ENCODE data around the gene IFITM1.
"Not testable (repeated sequence)": the region's sequence is repeated elsewhere in the genome, so short reads cannot be mapped to it uniquely, and the experiment has no call there.

IFITM1 gene

DNA sequence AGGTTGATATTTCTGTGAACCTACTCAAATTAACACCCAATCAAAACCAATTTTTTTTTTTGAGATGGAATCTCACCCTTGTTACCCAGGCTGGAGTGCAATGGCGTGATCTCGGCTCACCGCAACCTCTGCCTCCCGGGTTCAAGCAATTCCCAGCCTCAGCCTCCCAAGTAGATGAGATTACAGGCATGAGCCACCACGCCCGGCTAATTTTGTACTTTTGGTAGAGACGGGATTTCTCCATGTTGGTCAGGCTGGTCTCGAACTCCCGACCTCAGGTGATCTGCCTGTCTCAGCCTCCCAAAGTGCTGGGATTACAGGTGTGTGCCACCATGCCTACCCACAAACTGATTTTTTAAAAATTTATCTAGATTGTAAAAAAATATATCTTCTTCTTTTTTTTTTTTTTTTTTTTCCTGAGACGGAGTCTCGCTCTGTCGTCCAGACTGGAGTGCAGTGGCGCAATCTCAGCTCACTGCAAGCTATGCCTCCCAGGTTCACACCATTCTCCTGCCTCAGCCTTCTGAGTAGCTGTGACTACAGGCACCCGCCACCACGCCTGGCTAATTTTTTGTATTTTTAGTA, 14.8 kb downstream of the IFITM1 start:
- not testable (repeated sequence) for DNase-seq

DNA sequence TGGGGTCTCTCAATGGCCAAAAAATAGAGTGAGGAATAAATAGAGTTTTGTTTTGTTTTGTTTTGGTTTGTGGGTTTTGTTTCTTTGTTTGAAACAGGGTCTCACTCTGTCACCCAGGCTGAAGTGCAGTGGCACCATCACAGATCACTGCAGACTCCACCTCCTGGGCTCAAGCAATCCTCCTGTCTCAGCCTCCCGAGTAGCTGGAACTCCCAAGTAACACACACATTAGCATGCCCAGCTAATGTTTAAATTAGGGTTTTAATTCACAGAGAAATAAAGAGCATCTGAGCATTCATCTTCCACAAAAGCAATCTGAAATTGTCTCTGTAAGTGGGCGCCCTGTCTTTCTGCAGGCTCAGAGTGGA, 16.0 kb downstream of the IFITM1 start:
- DNase-seq = no peak

DNA sequence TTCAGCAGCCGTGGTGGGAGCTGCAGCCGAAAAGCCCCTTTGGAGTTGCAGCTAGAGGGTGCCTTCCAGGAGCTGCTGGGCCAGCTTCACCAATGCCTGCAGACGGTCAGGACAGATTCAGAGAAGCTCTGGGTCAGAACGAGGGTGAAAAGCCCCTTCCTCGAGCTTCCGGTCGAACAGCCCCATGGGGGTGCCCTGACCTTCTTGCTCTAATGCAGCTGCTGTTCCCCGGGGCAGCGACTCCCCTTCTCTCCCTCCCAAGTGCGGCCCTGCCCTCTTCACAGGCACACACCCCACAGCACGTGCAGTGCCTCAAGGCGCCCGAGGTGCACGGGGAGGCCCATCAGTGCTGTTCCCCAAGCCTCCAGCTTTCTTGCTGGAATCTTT, 16.5 kb downstream of the IFITM1 start:
- DNase-seq = no peak

DNA sequence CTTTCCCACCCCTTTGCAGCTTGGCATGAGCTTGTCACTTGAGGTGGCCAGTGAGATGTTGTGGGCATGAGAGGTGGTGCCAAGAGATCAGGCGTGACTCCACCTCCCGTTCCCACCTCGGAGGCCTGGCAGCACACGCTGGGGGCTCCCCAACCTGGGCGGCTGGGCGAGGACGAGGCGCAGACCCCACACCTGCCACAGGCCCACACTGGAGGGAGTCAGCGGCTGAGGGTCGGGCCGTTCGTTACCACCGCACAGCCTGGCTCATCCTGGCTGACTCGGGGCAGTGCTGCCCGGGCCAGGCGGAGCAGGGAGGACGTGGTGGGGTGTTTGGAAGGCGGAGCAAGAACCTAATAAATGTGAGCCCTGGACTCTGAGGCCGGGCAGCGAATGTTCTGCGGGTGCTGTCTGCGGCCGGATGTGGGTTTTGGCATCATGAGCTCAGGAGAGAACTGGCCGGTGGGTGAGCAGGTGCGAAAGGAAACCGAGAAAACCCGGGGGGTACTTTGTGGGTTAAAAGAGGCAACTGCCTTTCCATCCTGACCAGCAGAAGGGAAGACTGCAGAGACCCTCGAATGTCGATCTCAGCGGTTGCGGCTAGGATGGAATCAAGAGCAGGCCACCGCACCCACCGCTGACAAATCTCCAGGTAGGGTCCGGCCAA, 17.0 kb downstream of the IFITM1 start:
- DNase-seq = peak; percentile 55

DNA sequence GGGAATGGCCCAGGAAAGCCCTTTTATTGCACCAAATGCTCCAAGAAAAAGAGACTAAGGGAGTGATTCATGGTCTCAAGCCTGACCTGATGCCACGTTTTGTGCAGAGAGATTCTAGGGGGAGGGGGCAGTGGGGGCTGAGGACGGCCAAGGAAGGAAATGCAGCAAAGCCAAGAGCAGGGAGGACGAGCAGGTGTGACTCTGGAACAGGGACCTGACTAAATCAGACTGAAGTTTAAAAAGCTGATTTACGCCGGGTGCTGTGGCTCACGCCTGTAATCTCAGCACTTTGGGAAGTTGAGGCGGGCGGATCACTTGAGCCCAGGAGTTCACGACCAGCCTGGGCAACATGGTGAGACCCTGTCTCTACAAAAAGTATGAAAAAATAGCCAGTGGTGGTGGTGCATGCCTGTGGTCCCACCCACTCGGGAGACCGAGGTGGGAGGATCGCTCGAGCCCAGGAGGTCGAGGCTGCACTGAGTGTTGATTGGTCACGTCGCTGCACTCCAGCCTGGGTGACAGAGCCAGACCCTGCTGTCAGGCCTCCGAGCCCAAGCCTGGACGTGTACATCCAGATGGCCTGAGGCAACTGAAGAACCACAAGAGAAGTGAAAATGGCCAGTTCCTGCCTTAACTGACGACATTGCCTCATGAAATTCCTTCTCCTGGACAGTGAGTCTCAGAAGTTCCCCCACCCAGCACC, 17.7 kb downstream of the IFITM1 start:
- DNase-seq = no peak

DNA sequence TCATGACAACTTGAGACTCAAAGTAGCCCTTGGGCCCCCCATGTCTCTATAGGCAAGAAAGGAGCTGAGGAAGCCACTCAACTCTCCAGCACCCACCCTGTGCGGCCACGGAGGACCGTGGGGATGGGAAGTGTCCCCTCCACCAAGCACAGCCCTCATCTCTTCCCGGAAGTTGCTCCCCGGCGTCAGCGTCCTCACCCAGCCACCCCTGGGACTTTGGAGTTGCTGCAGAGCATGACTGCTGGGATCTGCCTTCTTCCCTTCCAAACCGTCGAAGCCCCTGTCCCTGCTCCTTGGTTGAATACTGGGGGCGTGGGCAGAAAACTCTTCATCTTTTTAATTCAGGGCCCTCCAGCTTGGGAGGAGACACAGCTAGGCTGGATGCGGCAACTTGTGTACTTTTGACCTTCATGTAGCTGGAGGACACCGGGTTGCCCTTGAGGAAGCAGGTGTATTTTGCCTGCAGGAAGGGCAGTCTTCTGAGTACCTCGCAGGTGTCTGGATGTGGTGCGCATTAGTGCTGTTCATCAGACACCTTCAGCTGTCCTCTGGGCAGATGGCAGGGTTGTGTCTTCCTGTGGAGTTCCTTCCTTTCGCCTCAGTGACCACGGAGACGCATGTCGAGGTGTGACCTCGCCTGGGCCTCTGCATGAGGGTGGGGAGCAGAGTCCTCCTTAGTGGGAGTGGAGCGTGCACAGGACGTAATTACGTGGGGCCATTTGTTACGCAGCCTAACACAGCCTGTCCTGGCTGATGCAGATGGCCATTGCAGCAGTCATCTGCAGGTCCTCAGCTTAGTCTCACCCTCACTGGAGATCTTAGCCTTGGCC, 19.0 kb downstream of the IFITM1 start:
- no peak for DNase-seq

DNA sequence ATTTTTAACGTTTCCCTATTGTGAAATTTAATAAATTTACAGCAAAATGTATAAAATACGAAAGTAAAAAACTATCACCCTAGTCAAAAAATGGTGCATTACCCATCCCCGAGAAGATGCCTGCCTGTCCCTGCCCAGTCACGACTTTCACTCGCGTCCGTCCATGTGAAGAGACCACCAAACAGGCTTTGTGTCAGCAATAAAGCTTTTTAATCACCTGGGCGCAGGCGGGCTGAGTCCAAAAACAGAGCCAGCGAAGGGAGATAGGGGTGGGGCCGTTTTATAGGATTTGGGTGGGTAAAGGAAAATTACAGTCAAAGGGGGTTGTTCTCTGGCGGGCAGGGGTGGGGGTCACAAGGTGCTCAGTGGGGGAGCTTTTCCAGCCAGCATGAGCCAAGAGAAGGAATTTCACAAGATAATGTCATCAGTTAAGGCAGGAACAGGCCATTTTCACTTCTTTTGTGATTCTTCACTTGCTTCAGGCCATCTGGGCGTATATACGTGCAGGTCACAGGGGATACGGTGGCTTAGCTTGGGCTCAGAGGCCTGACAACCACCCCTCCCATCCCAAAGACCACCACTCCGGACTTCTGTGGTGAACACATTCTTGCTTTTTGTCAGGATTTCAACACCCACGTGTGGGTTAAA, 19.9 kb downstream of the IFITM1 start:
- not testable (repeated sequence) for DNase-seq

DNA sequence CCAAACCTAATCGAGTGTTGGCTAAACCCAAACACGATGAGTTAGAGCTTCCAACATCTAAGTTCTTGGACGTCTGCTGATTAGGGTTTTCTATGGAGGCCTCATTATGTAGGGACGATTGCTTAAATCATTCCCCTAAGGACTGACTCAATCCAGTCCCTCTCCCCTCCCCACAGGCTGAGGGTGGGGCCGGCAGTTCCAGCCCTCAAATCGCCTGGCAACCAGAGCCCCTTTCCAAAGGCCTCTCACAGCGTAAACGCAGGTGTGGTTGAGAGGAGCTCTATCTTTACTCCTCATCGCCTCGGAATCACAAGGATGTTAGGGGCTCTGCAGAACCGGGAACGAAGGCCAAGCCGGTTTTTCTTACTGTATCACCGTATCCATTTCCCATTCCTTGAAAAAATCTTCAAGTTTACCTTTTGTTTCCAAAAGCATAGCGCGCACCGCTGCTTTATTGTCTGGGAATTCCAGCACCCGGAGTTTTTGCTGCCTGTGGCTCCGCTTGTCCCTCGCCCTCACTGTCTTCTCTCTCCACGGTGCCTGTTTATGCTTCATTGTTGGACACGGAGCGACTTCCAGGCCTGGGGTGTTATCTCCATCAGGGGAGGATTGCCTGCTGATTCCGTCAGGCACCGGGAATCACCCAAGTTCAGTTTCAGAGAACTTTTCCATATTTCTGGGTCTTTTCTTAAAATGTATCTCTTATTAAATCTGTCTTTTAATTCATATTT, 20.6 kb downstream of the IFITM1 start:
- no peak for DNase-seq

DNA sequence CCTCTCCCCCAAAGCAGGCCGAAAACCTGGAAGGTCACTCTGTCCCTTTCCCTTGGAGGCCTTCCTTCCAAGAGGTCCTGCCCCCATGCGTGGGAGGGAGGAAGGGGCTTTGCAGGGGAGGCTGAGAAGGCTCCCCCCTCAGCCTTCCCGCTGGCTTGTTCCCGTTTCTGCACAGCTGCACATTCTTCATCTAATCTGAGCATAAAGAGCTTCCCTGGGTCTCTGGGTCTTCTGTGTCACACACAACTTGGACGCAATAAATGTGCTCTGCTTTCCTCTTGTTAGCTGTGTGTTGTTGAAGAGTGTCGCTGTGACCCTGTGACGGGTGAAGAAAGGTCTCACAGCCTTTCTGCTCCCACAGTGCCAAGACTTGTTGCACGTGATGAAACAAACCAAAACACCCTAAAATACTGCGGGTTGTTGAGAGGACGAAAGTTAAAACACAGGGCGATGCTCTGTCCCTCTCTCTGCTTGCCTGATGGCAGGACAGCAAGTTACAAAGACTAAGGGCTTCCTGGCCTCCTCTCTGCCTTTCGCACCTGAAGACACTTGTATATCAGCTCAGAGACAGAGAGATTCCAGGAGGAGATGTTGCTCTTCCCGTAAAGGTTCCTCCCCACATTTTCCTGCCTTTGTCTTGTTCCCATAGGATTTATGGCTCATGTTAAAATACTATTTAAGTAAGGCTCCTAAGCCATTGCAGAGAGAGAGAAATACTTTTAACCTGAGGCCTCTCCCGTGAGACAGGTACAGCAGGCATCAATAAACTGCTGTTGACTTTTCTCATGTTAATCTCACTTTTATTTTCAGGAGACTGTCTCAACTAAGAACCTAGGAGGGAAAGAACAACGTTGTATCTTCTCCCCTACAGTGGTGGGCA, 22.2 kb downstream of the IFITM1 start:
- no peak for DNase-seq

DNA sequence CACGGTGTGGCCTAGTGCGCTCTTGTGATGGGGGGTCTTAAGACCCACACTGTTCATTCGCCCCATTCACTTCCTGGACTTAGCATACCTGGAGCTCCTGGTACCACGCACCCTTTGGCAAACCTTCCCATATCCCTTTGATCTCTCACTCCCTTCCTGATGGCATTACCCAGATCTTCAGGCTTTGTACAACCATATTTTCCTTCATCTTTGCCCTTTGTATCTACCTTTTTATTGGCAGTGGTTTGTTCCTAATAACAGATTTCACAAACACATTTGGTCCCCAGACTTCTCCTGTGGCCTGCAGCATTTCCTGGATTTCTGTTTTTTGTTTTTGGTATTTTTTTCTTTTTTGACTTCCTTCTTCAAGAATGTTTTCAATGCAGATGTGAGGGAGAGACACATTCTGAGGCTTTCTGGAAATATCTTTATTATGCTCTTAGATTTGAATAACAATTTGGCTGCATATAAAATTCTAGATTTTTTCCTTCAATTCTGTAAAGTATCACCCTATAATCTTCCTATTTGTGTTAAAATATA, 22.9 kb downstream of the IFITM1 start:
- no peak for DNase-seq

DNA sequence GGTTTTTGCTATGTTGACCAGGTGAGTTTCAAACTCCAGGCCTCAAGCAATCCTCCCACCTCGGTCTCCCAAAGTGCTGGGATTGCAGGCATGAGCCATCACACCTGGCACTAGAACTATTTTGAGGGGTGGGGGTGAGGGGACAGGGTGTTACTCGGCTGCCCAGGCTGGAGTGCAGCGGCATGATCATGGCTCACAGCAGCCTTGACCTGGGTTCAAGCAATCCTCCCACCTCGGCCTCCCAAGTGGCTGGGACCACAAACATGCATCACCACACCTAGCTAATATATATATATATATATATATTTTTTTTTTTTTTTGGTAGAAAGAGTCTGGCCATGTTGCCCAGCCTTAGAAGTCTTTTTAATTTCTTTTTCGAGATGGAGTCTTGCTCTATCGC, 23.9 kb downstream of the IFITM1 start:
- DNase-seq = no peak

DNA sequence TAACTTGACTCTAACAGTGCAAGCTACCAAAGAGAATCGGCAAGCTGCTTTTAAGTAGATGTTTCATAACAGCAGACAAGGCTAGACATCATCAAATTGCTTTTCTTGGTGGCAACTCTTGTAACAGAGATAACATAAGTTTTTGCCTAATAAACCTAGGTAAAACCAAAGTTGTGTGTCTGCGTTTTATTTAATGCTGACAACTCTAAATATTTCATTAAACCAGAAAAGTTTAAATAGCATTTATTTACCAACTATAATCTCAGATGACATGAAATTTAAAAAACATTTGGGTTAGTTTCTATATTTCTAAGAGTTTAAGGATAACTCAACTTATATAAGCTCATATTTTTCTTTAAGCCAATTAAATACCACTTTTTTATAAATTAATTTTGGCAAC, 26.1 kb downstream of the IFITM1 start:
- DNase-seq = no peak

DNA sequence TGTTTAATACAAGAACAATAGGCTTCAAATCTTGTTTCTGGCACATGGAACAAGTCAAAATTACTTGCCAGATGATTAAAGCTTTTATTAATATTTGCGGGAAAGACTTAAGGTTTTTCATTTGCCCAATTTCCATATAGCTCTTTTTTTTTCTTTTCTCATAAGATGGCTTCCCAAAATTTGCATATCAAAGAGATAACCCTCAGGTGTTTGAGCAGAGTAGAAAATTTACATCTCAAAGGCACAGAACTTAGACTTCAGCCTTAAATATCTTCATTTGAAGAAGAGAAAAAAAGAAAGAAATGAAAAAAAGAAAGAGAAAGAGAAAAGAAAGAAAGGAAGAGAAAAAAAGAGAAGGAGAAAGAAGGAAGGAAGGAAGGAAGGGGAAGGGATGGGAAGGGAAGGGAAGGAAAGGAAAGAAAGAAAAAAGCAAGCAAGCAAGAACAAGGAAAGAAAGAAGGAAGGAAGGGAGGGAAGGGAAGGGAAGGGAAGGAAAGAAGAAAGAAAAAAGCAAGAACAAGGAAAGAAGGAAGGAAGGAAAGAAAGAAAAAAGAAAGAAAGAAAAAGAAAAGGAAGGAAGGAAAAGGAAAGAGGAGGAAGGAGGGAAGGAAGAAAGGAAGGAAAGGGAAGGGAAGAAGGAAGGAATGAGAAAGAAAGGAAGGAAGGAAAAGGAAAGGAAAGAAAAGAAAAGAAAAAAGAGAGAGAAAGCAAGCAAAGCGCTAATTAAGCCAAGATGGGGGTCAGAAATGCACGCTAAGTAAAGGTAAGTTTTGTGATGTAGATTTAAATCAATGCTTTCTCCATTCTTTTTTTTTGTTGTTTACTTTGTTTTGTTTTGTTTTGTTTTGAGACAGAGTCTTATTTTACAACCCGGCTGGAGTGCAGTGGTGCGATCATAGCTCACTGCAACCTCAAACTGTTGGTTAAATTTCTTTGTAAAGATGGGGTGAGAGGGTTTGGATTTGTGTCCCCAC, 27.0 kb downstream of the IFITM1 start:
- DNase-seq = no peak

DNA sequence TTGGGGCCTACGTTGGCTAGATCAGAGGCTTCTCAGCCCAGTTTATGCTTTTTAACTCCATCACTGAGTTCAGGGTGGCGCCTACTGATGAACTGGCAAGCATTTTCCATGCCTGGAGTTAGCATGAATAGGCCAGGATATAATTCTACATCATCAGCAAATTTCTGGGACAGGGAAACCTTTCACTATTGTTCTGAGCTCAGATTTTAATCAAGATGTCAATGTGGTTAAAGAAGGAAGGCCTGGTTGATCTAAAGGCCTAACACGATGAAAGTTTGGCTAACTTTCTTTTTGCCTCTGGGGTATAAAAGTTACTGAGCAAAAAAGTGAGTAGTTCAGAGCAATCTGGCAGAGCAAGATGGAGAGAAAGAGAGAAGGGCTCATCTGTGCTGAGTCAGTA, 28.5 kb downstream of the IFITM1 start:
- DNase-seq = no peak

DNA sequence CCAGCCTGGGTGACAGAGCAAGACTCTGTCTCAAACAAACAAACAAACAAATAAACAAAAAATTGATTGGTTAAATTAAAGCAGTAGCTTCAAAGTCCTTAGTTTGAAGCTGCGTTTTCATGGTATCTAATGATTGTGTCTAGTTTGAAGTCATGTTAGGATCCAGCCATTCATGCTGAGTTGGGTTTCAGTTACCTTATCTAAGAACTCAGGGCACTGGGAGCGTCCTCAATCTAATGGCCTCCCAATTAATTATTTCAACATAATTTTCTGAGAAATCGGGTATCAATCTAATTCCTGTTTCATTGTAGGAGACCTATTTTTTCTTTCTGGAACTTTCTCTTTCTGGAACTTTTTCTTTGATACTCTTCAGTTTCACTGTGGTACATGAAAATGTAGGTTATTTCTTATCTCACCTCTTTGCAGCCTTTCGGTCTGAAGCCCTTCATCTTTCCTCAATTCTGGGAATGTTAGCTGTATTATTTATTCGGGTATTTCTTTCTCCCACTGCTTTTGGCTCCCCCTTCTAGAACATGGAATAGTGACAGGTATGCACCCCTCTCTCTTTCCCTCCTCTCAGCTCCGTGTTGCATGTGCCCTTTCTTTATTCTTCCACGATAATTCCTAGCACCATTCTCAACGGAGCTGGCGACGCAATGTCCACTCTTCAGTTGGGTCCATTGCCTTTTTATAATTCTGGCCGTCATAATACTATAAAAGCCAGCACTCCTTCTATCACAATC, 31.2 kb downstream of the IFITM1 start:
- no peak for DNase-seq

DNA sequence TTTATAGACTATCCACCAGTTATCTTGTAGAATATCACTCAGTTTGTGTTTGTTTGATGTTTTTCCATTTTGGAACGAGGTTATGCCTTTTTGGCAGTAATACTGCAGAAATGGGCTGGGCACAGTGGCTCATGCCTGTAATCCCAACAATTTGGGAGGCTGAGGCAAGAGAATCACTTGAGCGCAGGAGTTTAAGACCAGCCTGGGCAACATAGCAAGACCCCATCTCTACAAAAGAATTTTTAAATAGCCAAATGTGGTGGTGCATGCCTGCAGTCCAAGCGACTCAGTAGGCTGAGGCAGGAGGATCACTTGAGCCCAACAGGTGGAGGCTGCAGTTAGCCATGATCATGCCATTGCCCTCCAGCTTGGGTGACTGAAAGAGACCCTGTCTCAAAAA, 32.7 kb downstream of the IFITM1 start:
- no peak for DNase-seq

DNA sequence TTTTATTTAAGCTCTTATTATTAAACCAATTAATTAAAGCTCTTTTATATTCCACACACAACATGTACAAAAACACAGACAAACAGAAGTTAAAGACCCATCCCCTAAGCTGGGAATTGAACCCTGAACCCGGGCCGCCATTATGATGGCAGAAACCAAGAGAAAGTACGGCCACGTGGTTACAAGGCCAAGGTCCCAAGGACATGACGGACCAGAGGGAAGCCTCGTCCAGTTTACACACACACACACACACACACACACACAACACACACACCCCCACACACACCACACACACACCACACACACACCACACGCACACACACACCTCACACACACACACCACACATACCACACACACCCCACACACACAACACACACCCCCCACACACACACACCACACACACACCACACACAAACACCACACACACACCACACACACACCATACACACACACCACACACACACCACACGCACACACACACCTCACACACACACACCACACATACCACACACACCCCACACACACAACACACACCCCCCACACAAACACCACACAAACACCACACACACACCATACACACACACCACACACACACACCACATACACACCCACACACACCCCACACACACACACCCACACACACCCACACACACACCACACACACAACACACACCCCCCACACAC, 35.6 kb downstream of the IFITM1 start:
- DNase-seq = not testable (repeated sequence)

DNA sequence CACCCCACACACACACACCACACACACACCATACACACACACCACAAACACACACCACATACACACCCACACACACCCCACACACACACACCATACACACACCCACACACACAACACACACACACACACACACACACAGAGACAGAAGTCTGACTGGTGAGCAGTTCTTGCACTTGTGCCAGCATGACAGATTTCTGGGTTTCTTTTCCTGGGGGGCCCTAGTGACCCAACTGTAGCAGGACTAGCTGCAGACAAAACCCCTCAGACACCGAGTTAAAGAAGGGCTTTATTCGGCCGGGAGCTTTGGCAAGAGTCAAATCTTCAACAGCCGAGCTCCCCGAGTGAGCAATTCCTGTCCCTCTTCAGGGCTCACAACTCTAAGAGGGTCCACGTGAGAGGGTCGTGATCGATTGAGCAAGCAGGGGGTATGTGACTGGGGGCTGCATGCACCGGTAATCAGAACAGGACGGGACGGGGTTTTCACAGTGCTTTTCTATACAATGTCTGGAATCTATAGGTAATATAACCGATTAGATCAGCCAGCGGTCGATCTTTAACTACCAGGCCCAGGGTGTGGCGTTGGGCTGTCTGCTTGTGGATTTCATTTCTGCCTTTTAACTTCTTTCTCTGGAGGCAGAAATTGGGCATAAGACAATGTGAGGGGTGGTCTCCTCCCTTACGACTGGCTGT, 36.3 kb downstream of the IFITM1 start:
- not testable (repeated sequence) for DNase-seq

All from activated CD4-positive, alpha-beta T cell treated with anti-CD3 and anti-CD28 coated beads, Interleukin-2, Interleukin-6, amounts not matched to agents 100 ng/mL and 50 ng/mL, durations not matched to agents 16 hours and 8 hours (primary cell).